ENCODE results near the gene TTYH3. TPM values are rescaled to one million over a fixed set of nuclear protein-coding genes. Genes with fewer than 3 reads are reported as not detected.

Gene TTYH3
- total and polyA plus RNA-seq, 9 donors = 5.6 to 34.4 (median 22.0) TPM

GRCh38 chr7:2628130-2628482 lies 3.7 kb upstream of the TTYH3 start:
- no peak overlapping the region for H3K27ac ChIP-seq
- H3K9me3 ChIP-seq = no peaks in the 10 kb centered on the region
- 86 to 88% (median 87%) methylated on average over 12 of the region's 12 CpGs for WGBS, 3 donors
- TF ChIP-seq CTCF (IDR thresholded peaks at IDR 0.05) = no peak
- no peak for TF ChIP-seq EP300 (IDR thresholded peaks at IDR 0.05)
- no peak for DNase-seq
- H3K36me3 ChIP-seq = no peaks in the 10 kb centered on the region
- no peak overlapping the region for H3K4me3 ChIP-seq
- H3K27me3 ChIP-seq = no peaks in the 10 kb centered on the region
- intact Hi-C loops (cut with DNase I) = no loop called here
- H3K4me1 ChIP-seq (ENCODE audit: insufficient read depth) = no peaks in the 10 kb centered on the region

- Histone ChIP-seq H3K4me3 (no peak overlapping the region), H3K27me3 (no peaks in the 10 kb centered on the region), H3K36me3 (no peaks in the 10 kb centered on the region), H3K9me3 (no peaks in the 10 kb centered on the region), H3K27ac (no peak overlapping the region), H3K4me1 (ENCODE audit: insufficient read depth) (peaks cover 8% of the 10 kb centered on the region)
- intact Hi-C loops (cut with DNase I) = no loop called here
- TF ChIP-seq EP300 (IDR thresholded peaks at IDR 0.05) = no peak
- no peak for TF ChIP-seq CTCF (IDR thresholded peaks at IDR 0.05)
- no peak for TF ChIP-seq POLR2A (IDR thresholded peaks at IDR 0.05)
- no peak for DNase-seq
- WGBS, 3 donors = 93 to 98% (median 95%) methylated on average over 7 of the region's 7 CpGs
Measured at GRCh38 chr7:2628891-2629290, 2.9 kb upstream of the TTYH3 start.

GRCh38 chr7:2629746-2630681 lies 1.8 kb upstream of the TTYH3 start:
- 63 to 77% (median 74%) methylated on average over 18 to 21 of the region's 21 CpGs for WGBS, 3 donors
- Histone ChIP-seq H3K9me3 (no peaks in the 10 kb centered on the region), H3K4me3 (no peak overlapping the region), H3K27ac (no peak overlapping the region), H3K27me3 (no peaks in the 10 kb centered on the region), H3K4me1 (ENCODE audit: insufficient read depth) (peaks cover 12% of the 10 kb centered on the region), H3K36me3 (no peaks in the 10 kb centered on the region)
- TF ChIP-seq EP300 (IDR thresholded peaks at IDR 0.05) (no peak), CTCF (IDR thresholded peaks at IDR 0.05) (no peak), POLR2A (IDR thresholded peaks at IDR 0.05) (no peak)
- intact Hi-C loops (cut with DNase I) = loop anchor here in 1 of 4 donors (10.0 kb wide), 1 partner anchor 75 kb away; the partner anchor contains the start of genes BRAT1 and IQCE
- no peak for DNase-seq

GRCh38 chr7:2632733-2633537 lies 1.1 kb downstream of the TTYH3 start:
- Histone ChIP-seq H3K27me3 (no peaks in the 10 kb centered on the region), H3K9me3 (no peaks in the 10 kb centered on the region), H3K36me3 (no peaks in the 10 kb centered on the region), H3K4me3 (peak overlapping the region; percentile 90), H3K27ac (peak overlapping the region; percentile 66 to 83), H3K4me1 (ENCODE audit: insufficient read depth) (peaks cover 22% of the 10 kb centered on the region)
- DNase-seq = peak; percentile 54 to 82 (median 77)
- TF ChIP-seq POLR2A (IDR thresholded peaks at IDR 0.05) = no peak
- no peak for TF ChIP-seq CTCF (IDR thresholded peaks at IDR 0.05)
- TF ChIP-seq EP300 (IDR thresholded peaks at IDR 0.05) = no peak
- WGBS, 3 donors = 4 to 10% (median 5%) methylated on average over 22 to 35 of the region's 35 CpGs
- intact Hi-C loops (cut with DNase I) = loop anchor here in 1 of 4 donors (10.0 kb wide), 1 partner anchor 78 kb away; the partner anchor contains the start of genes BRAT1 and IQCE

Measured in ovary (tissue), 9 donors.